SK-MEL-5 (cell line): ENCODE measurements around the gene STK25. TPM values are rescaled to one million over a fixed set of nuclear protein-coding genes. Genes with fewer than 3 reads are reported as not detected.
"Not testable (repeated sequence)": the region's sequence is repeated elsewhere in the genome, so short reads cannot be mapped to it uniquely, and the experiment has no call there.

ENCODE experiments used
- DNase-seq: peaks from one replicate; pipeline ENCODE4 v3.0.0-alpha.2; 2016; ENCODE audit warnings: low read depth, low spot score
- in situ Hi-C: cut with HindIII; loops from 2 replicates; pipeline ENCODE4 v1.10.0; 2016; ENCODE audit warnings: low sequenced_read_pairs, high pct_unique_total_duplicates, low pct_unique_long_range_greater_than_20kb
- total RNA-seq: library from RNA; depleted of rRNA; stranded (reverse); fragments of >200 nt; shearing (Covaris generic); gene quantifications from 2 replicates; pipeline ENCODE4 v1.2.3, GENCODE V29; 2014

Gene STK25
- total RNA-seq, 1 experiment from 2014 or later = 64.2 TPM

GRCh38 chr2:241541564-241542277 lies 33.3 kb upstream of the STK25 start:
- in situ Hi-C loops = no loop called here
- DNase-seq = no peak

GRCh38 chr2:241540771-241541561 lies 32.6 kb upstream of the STK25 start:
- peak; percentile 26 for DNase-seq

GRCh38 chr2:241540401-241540770 lies 32.0 kb upstream of the STK25 start:
- no peak for DNase-seq

More at GRCh38 chr2:241540771-241541561, 32.6 kb upstream of the STK25 start:
- in situ Hi-C loops = no loop called here

GRCh38 chr2:241539616-241540374 lies 31.4 kb upstream of the STK25 start:
- DNase-seq = no peak
- in situ Hi-C loops = no loop called here

More at GRCh38 chr2:241540401-241540770, 32.0 kb upstream of the STK25 start:
- in situ Hi-C loops = no loop called here

- in situ Hi-C loops = no loop called here
- DNase-seq = no peak
These were observed 30.6 kb upstream of the STK25 start for GRCh38 chr2:241538838-241539615.

- DNase-seq = no peak
- in situ Hi-C loops = no loop called here
These were observed 27.7 kb upstream of the STK25 start for GRCh38 chr2:241535871-241536655.

GRCh38 chr2:241534701-241535375 lies 26.5 kb upstream of the STK25 start:
- no peak for DNase-seq
- in situ Hi-C loops = no loop called here

- DNase-seq = no peak
- in situ Hi-C loops = no loop called here
These were observed 25.9 kb upstream of the STK25 start for GRCh38 chr2:241534293-241534692.

- in situ Hi-C loops = no loop called here
- no peak for DNase-seq
These were observed 24.6 kb upstream of the STK25 start for GRCh38 chr2:241532733-241533601.

- DNase-seq = no peak
- in situ Hi-C loops = no loop called here
These were observed 23.8 kb upstream of the STK25 start for GRCh38 chr2:241532168-241532567.

- in situ Hi-C loops = no loop called here
- DNase-seq = no peak
These were observed 22.9 kb upstream of the STK25 start for GRCh38 chr2:241531161-241531722.

- in situ Hi-C loops = no loop called here
- no peak for DNase-seq
These were observed 22.2 kb upstream of the STK25 start for GRCh38 chr2:241530571-241530970.

- in situ Hi-C loops, DNase-seq: not testable (repeated sequence)
These were observed 17.7 kb upstream of the STK25 start for GRCh38 chr2:241525818-241526780.

- in situ Hi-C loops = no loop called here
- no peak for DNase-seq
These were observed 14.1 kb upstream of the STK25 start for GRCh38 chr2:241522477-241522876.
